HepG2 (cell line): ENCODE results near the gene SPTAN1. TPM values are rescaled to one million over a fixed set of nuclear protein-coding genes. Genes with fewer than 3 reads are reported as not detected.

ENCODE experiments used
- ATAC-seq: fragments of 200-7000 bp; cut with Tn5 transposase; 3 replicates; pipeline ENCODE4 v1.9.1; 2020; ENCODE audit warnings: mild to moderate bottlenecking, moderate library complexity
- BruUV-seq: library from RNA; stranded (reverse); fragments of 400-500 nt; replicated peaks from 2 replicates; lab custom pipeline; 2021; lab: Mats Ljungman, UMichigan
- CTCF ChIA-PET: fragments of 300-600 bp; formaldehyde crosslinking; extraction: SDS; loops from one replicate; lab custom pipeline; 2021; ENCODE audit warnings: low total read pairs, inconsistent platforms, low intra/inter-chr PET ratio; lab: Yijun Ruan, JAX
- POLR2A ChIA-PET: fragments of 350-600 bp; sonication (Branson Sonifier 250); formaldehyde crosslinking; loops from one replicate; lab custom pipeline; 2020; ENCODE audit warnings: antibody characterized with exemption, inconsistent platforms; lab: Yijun Ruan, JAX
- DNase-seq: peaks from one replicate; pipeline ENCODE4 v3.0.0-alpha.2; 2015; ENCODE audit warnings: low spot score
- FAIRE-seq: peaks from 3 replicates; lab custom pipeline; 2011; peaks lifted over from hg19 to GRCh38; lab: Jason Lieb, UNC
- H2AFZ ChIP-seq: one replicate; pipeline ENCODE4 v1.6.1; 2011; ENCODE audit warnings: low read length, inconsistent platforms
- H3K27ac ChIP-seq: fragments of 300-600 bp; 3 replicates; pipeline ENCODE4 v1.8.0; 2011; ENCODE audit warnings: mixed run types, mild to moderate bottlenecking, mixed read lengths, low read length, inconsistent platforms; ENCODE audit not compliant: insufficient read depth; ENCODE audit errors: extremely low read length
- H3K27me3 ChIP-seq, 2 experiments: fragments of 200-600 bp in 1 of 2; 2 replicates in 1 of 2; 3 replicates in 1 of 2; pipeline versions ENCODE4 v1.6.0 to v1.8.0; 2011; ENCODE audit warnings: low read length in 2 of 2, mild to moderate bottlenecking in 2 of 2, moderate library complexity in 2 of 2, inconsistent platforms in 1 of 2; ENCODE audit not compliant: insufficient read depth in 2 of 2, control insufficient read depth in 1 of 2
- H3K36me3 ChIP-seq, 2 experiments: fragments of 200-600 bp in 1 of 2; replicated peaks in 1 of 2; 2 replicates in 1 of 2; 3 replicates in 1 of 2; pipeline versions ENCODE4 v1.5.1 to v1.8.0; 2011; ENCODE audit warnings: low read length in 2 of 2, inconsistent platforms in 1 of 2; ENCODE audit not compliant: insufficient read depth in 2 of 2, control insufficient read depth in 1 of 2
- H3K4me1 ChIP-seq: 2 replicates; pipeline ENCODE4 v1.5.1; 2012; ENCODE audit warnings: low read length, inconsistent platforms; ENCODE audit not compliant: insufficient read depth
- H3K4me2 ChIP-seq: 2 replicates; pipeline ENCODE4 v1.6.0; 2011; ENCODE audit warnings: low read depth, low read length, inconsistent platforms
- H3K4me3 ChIP-seq, 3 experiments: fragments of 200-600 bp in 1 of 3; sonication (generic), shearing (Covaris generic) in 1 of 3; replicated peaks in 1 of 3; 2 replicates each; pipeline ENCODE4 v1.5.1; 2011 to 2016; ENCODE audit warnings: low read length in 3 of 3, inconsistent platforms in 2 of 3, low read depth in 2 of 3, mild to moderate bottlenecking in 2 of 3, control low read depth in 1 of 3, mixed read lengths in 1 of 3; ENCODE audit not compliant: insufficient read depth in 1 of 3
- H3K79me2 ChIP-seq: one replicate; pipeline ENCODE4 v1.6.1; 2011; ENCODE audit warnings: low read length, inconsistent platforms; ENCODE audit not compliant: insufficient read depth
- H3K9ac ChIP-seq: 2 replicates; pipeline ENCODE4 v1.6.0; 2011; ENCODE audit warnings: mild to moderate bottlenecking, low read depth, low read length, inconsistent platforms; ENCODE audit not compliant: insufficient read depth
- H3K9me3 ChIP-seq: 2 replicates; pipeline ENCODE4 v1.5.1; 2012; ENCODE audit warnings: mild to moderate bottlenecking, low read length
- H4K20me1 ChIP-seq: 2 replicates; pipeline ENCODE4 v1.6.0; 2011; ENCODE audit warnings: inconsistent platforms, mild to moderate bottlenecking, low read length, moderate library complexity; ENCODE audit not compliant: insufficient read depth
- DPF2 ChIP-seq: sonication (generic); formaldehyde crosslinking; IDR thresholded peaks from 2 replicates; pipeline ENCODE4 v1.4.0; 2020; ENCODE audit warnings: mild to moderate bottlenecking, low read depth, missing genetic modification reagents, borderline replicate concordance
- FOXA3 ChIP-seq: IDR thresholded peaks from 2 replicates; pipeline ENCODE4 v1.6.1; 2016; ENCODE audit warnings: missing genetic modification reagents, missing compliant biosample characterization
- FOXP1 ChIP-seq, 2 experiments: fragments of 450-650 bp in 1 of 2; IDR thresholded peaks; 2 replicates each; pipeline ENCODE4 v1.6.1; 2017 to 2018; ENCODE audit warnings: antibody characterized with exemption in 1 of 2
- STAT5B ChIP-seq: sonication (generic); formaldehyde crosslinking; IDR thresholded peaks from 2 replicates; pipeline ENCODE4 v1.4.0; 2020; ENCODE audit warnings: missing genetic modification reagents
- TAF1 ChIP-seq: sonication (generic); formaldehyde crosslinking; IDR thresholded peaks from 2 replicates; pipeline ENCODE4 v1.4.0; 2020; ENCODE audit warnings: missing genetic modification reagents
- ZBTB1 ChIP-seq: sonication (generic); formaldehyde crosslinking; IDR thresholded peaks from 2 replicates; pipeline ENCODE4 v1.4.0; 2020; ENCODE audit warnings: missing genetic modification reagents, borderline replicate concordance
- ZNF274 ChIP-seq: sonication (generic); formaldehyde crosslinking; IDR thresholded peaks from 2 replicates; pipeline ENCODE4 v1.5.1; 2020; ENCODE audit warnings: mild to moderate bottlenecking, missing genetic modification reagents
- WGBS: methylation state at CpG from one replicate; pipeline ENCODE4 v1.1.6; 2017; ENCODE audit warnings: low lambda C conversion rate; 5-methylcytosine and 5-hydroxymethylcytosine counted together
- in situ Hi-C: cut with HindIII; loops from 2 replicates; pipeline ENCODE4 v1.10.0; 2017; ENCODE audit warnings: low pct_unique_long_range_greater_than_20kb; ENCODE audit not compliant: extremely low pct_ligation_motif_present
- intact Hi-C: fragments of 100-400 bp; cut with micrococcal nuclease; formaldehyde crosslinking; loops from one replicate; pipeline ENCODE4 v1.10.0; 2022; ENCODE audit not compliant: unreplicated experiment
- polyA plus RNA-seq, 8 experiments: library from polyadenylated mRNA; depleted of rRNA in 3 of 8; stranded (reverse) in 7 of 8; unstranded in 1 of 8; fragments of >200 nt; fragmentation: Illumina TruSeq in 4 of 8; extraction: Trizol in 4 of 8; gene quantifications; 2 replicates each; pipeline versions ENCODE4 v1.2.1 to v1.2.3, GENCODE V29; 2011 to 2016; ENCODE audit warnings: low read depth in 4 of 8, missing spikeins in 1 of 8, mixed read lengths in 1 of 8; ENCODE audit not compliant: insufficient read depth in 1 of 8
- total RNA-seq, 5 experiments: library from RNA; depleted of rRNA; stranded (reverse); fragments of >200 nt; fragmentation: Illumina TruSeq; extraction: Trizol; gene quantifications; 2 replicates each; pipeline ENCODE4 v1.2.3, GENCODE V29; 2016; ENCODE audit warnings: low read depth in 1 of 5
- TF ChIP-seq, protein P1 (sequence below): sonication (generic); formaldehyde crosslinking; IDR thresholded peaks from 2 replicates; pipeline ENCODE4 v1.5.0; 2020; ENCODE audit warnings: missing genetic modification reagents, mild to moderate bottlenecking, borderline replicate concordance
- TF ChIP-seq, protein P2 (sequence below): IDR thresholded peaks from 2 replicates; pipeline ENCODE4 v1.6.1; 2016; ENCODE audit warnings: low read depth, control low read depth
- TF ChIP-seq, protein P3 (sequence below): sonication (generic); formaldehyde crosslinking; IDR thresholded peaks from 2 replicates; pipeline ENCODE4 v1.8.0; 2022; ENCODE audit warnings: missing genetic modification reagents, mild to moderate bottlenecking, borderline replicate concordance
- TF ChIP-seq, protein P4 (sequence below): sonication (generic); formaldehyde crosslinking; IDR thresholded peaks from 2 replicates; pipeline ENCODE4 v1.9.0; 2021; ENCODE audit warnings: missing genetic modification reagents, borderline replicate concordance

The SPTAN1 gene
- total and polyA plus RNA-seq, 2 of the 13 experiments (the other 11 are each of a cell fraction or from before 2014, with no cell fraction given): 106 to 111 TPM

DNA sequence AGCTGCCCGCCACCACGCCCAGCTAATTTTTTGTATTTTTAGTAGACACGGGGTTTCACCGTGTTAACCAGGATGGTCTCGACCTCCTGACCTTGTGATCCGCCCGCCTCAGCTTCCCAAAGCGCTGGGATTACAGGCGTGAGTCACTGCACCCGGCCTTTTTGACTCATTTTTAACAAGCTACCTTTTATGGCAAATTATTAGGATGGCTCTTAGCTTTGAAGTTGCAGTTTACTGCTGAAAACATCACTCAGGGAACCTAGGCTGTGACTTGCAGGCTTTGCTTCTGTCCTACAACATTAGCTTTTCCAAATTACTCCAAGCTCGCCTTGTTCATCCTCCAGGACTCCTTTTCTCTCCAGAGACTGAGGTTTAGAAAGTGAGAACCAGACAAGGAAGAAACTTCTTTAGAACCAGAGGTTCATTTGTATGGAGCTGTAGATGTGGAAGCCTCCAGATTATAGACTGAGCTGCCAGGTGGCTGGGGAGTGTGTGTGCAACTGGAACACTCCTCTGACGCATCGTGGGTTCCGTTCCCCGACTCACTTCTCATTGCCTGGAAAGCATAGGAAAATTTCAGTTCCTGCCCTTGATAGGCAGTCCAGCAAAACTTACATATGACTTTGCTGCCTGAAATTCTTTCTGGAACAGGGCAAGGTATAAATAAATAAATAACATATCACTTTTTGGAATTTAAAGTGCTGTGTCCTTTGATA, 23.8 kb upstream of the SPTAN1 start:
- H3K9ac ChIP-seq: no peak overlapping the region
- no peak for ATAC-seq
- no peak overlapping the region for H3K4me2 ChIP-seq
- intact Hi-C loops: no loop called here
- DNase-seq: no peak
- H3K4me3 ChIP-seq: no peak overlapping the region
- H3K4me1 ChIP-seq: no peaks in the 10 kb centered on the region
- no peaks in the 10 kb centered on the region for H3K27me3 ChIP-seq
- 96% methylated on average over 15 of the region's 15 CpGs for WGBS
- no peaks in the 10 kb centered on the region for H3K79me2 ChIP-seq
- in situ Hi-C loops: no loop called here
- peaks cover 13 to 49% of the 10 kb centered on the region in 2 experiments for H3K36me3 ChIP-seq
- POLR2A ChIA-PET: no interaction called here
- TF ChIP-seq DPF2 (CRISPR knock-in tag): no peak
- TF ChIP-seq, all 625 proteins: peak for 0
- no peak for FAIRE-seq
- Histone ChIP-seq H3K27ac (no peak overlapping the region), H4K20me1 (no peaks in the 10 kb centered on the region), H2AFZ (no peak overlapping the region), H3K9me3 (no peaks in the 10 kb centered on the region)
- CTCF ChIA-PET: no interaction called here
- BruUV-seq: no TSS peak

DNA sequence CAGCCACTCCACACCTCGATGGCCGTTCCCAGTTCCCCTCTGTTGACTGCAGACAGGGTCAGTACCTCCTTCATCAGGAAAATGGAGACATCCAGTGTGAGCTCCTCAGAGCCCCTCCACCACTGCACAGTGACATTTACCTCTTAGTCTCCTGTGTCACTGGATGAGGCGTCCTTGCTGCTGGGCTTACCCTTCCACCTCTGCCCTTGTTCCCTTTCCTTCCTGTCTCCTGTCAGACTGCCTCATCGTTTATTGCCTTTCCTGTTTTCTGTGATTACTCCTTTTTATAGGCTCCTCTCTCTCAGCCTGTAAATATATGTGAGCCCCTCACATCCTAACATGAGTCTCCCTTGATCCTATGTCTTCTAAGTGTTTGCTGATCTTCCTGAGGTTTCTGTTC, 23.2 kb upstream of the SPTAN1 start:
- WGBS: 92% methylated on average over 4 of the region's 4 CpGs
- POLR2A ChIA-PET: no interaction called here
- TF ChIP-seq, protein P1, sequence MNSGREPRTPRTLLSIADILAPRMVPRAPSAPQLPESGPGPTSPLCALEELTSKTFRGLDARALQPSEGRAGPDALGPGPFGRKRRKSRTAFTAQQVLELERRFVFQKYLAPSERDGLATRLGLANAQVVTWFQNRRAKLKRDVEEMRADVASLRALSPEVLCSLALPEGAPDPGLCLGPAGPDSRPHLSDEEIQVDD: no peak
- TF ChIP-seq ZNF274 (CRISPR knock-in tag): no peak
- TF ChIP-seq, protein P2, sequence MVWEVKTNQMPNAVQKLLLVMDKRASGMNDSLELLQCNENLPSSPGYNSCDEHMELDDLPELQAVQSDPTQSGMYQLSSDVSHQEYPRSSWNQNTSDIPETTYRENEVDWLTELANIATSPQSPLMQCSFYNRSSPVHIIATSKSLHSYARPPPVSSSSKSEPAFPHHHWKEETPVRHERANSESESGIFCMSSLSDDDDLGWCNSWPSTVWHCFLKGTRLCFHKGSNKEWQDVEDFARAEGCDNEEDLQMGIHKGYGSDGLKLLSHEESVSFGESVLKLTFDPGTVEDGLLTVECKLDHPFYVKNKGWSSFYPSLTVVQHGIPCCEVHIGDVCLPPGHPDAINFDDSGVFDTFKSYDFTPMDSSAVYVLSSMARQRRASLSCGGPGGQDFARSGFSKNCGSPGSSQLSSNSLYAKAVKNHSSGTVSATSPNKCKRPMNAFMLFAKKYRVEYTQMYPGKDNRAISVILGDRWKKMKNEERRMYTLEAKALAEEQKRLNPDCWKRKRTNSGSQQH (CRISPR knock-in tag): no peak
- TF ChIP-seq STAT5B (CRISPR knock-in tag): no peak
- TF ChIP-seq, protein P3, sequence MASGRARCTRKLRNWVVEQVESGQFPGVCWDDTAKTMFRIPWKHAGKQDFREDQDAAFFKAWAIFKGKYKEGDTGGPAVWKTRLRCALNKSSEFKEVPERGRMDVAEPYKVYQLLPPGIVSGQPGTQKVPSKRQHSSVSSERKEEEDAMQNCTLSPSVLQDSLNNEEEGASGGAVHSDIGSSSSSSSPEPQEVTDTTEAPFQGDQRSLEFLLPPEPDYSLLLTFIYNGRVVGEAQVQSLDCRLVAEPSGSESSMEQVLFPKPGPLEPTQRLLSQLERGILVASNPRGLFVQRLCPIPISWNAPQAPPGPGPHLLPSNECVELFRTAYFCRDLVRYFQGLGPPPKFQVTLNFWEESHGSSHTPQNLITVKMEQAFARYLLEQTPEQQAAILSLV: no peak
- no peak for TF ChIP-seq TAF1
- TF ChIP-seq FOXP1 (IDR thresholded peaks at IDR 0.05): no peak
- no peak for TF ChIP-seq FOXP1 (CRISPR knock-in tag; IDR thresholded peaks at IDR 0.05)
- TF ChIP-seq ZBTB1 (CRISPR knock-in tag): no peak
- no peak for TF ChIP-seq FOXA3
- TF ChIP-seq, protein P4, sequence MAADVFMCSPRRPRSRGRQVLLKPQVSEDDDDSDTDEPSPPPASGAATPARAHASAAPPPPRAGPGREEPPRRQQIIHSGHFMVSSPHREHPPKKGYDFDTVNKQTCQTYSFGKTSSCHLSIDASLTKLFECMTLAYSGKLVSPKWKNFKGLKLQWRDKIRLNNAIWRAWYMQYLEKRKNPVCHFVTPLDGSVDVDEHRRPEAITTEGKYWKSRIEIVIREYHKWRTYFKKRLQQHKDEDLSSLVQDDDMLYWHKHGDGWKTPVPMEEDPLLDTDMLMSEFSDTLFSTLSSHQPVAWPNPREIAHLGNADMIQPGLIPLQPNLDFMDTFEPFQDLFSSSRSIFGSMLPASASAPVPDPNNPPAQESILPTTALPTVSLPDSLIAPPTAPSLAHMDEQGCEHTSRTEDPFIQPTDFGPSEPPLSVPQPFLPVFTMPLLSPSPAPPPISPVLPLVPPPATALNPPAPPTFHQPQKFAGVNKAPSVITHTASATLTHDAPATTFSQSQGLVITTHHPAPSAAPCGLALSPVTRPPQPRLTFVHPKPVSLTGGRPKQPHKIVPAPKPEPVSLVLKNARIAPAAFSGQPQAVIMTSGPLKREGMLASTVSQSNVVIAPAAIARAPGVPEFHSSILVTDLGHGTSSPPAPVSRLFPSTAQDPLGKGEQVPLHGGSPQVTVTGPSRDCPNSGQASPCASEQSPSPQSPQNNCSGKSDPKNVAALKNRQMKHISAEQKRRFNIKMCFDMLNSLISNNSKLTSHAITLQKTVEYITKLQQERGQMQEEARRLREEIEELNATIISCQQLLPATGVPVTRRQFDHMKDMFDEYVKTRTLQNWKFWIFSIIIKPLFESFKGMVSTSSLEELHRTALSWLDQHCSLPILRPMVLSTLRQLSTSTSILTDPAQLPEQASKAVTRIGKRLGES (CRISPR knock-in tag): no peak

More for the DNA sequence above, 23.2 kb upstream of the SPTAN1 start:
- FAIRE-seq: no peak
- DNase-seq: no peak
- no peak overlapping the region for H2AFZ ChIP-seq
- peaks cover 13 to 53% of the 10 kb centered on the region in 2 experiments for H3K36me3 ChIP-seq
- H3K4me3 ChIP-seq: no peak overlapping the region
- H3K27ac ChIP-seq: no peak overlapping the region
- ATAC-seq: no peak
- no TSS peak for BruUV-seq
- H3K9me3 ChIP-seq: no peaks in the 10 kb centered on the region
- in situ Hi-C loops: no loop called here
- CTCF ChIA-PET: no interaction called here
- no peaks in the 10 kb centered on the region for H4K20me1 ChIP-seq
- H3K9ac ChIP-seq: no peak overlapping the region
- H3K27me3 ChIP-seq: no peaks in the 10 kb centered on the region
- intact Hi-C loops: no loop called here
- H3K4me2 ChIP-seq: no peak overlapping the region
- H3K79me2 ChIP-seq: no peaks in the 10 kb centered on the region
- H3K4me1 ChIP-seq: no peaks in the 10 kb centered on the region
